B cell (primary cell): ENCODE results near the gene DENND10. TPM values are rescaled to one million over a fixed set of nuclear protein-coding genes. Genes with fewer than 3 reads are reported as not detected.

ENCODE experiments used
- ATAC-seq: fragments of 200-7000 bp; cut with Tn5 transposase; one replicate; pipeline ENCODE4 v1.10.0; 2021; ENCODE audit warnings: low read depth, mild to moderate bottlenecking, moderate number of reproducible peaks, moderate library complexity
- CTCF ChIA-PET: fragments of 350-600 bp; sonication (Branson Sonifier 250); formaldehyde crosslinking; loops from one replicate; lab custom pipeline; 2021; ENCODE audit warnings: antibody characterized with exemption, inconsistent platforms; lab: Charles Lee
- POLR2A ChIA-PET: fragments of 350-600 bp; sonication (Branson Sonifier 250); formaldehyde crosslinking; loops from one replicate; lab custom pipeline; 2021; ENCODE audit warnings: antibody characterized with exemption; lab: Charles Lee
- DNase-seq: peaks from one replicate; pipeline ENCODE4 v3.0.0; 2013
- H2AFZ ChIP-seq: 2 replicates; pipeline ENCODE4 v1.6.1; 2012; ENCODE audit warnings: mild to moderate bottlenecking, low read depth, low read length; ENCODE audit not compliant: insufficient read depth, poor library complexity, severe bottlenecking
- H3K27ac ChIP-seq, 2 donors: 1 replicate in 1 of 2; 2 replicates in 1 of 2; pipeline ENCODE4 v1.5.1; 2012 to 2013; ENCODE audit warnings: low read length in 2 of 2, mild to moderate bottlenecking in 2 of 2, moderate library complexity in 1 of 2
- H3K27me3 ChIP-seq, 4 experiments: fragments of 200-600 bp in 1 of 4; sonication (generic) in 1 of 4; replicated peaks in 1 of 4; 1 replicate in 2 of 4; 2 replicates in 2 of 4; pipeline versions ENCODE4 v1.6.1 to v1.7.0; 2013 to 2016; ENCODE audit warnings: low read length in 3 of 4, mild to moderate bottlenecking in 2 of 4, mixed read lengths in 1 of 4, moderate library complexity in 1 of 4; ENCODE audit not compliant: insufficient read depth in 4 of 4, control insufficient read depth in 3 of 4; ENCODE audit errors: control extremely low read depth in 1 of 4
- H3K36me3 ChIP-seq, 2 experiments: replicated peaks in 1 of 2; 1 replicate in 1 of 2; 2 replicates in 1 of 2; pipeline versions ENCODE4 v1.6.1 to v1.7.1; 2013; ENCODE audit warnings: low read length in 1 of 2; ENCODE audit not compliant: insufficient read depth in 2 of 2, control insufficient read depth in 1 of 2; ENCODE audit errors: control extremely low read depth in 1 of 2, extremely low read depth in 1 of 2
- H3K4me1 ChIP-seq, 2 donors: fragments of 200-600 bp in 1 of 2; sonication (generic) in 1 of 2; 1 replicate in 1 of 2; 2 replicates in 1 of 2; pipeline versions ENCODE4 v1.5.1 to v1.6.1; 2013 to 2017; ENCODE audit warnings: low read length in 2 of 2; ENCODE audit not compliant: control insufficient read depth in 2 of 2, insufficient read depth in 2 of 2
- H3K4me2 ChIP-seq: replicated peaks from 2 replicates; pipeline ENCODE3; 2012; ENCODE audit warnings: mild to moderate bottlenecking, low read depth, low read length; ENCODE audit not compliant: poor library complexity, severe bottlenecking
- H3K4me3 ChIP-seq, 5 experiments: fragments of 200-600 bp in 1 of 5; sonication (generic) in 1 of 5; 1 replicate in 3 of 5; 2 replicates in 2 of 5; pipeline versions ENCODE4 v1.5.1 to v1.7.0; 2011 to 2016; ENCODE audit warnings: low read length in 4 of 5, mild to moderate bottlenecking in 4 of 5, low read depth in 2 of 5, control low read depth in 1 of 5, moderate library complexity in 1 of 5; ENCODE audit not compliant: insufficient read depth in 1 of 5; ENCODE audit errors: control extremely low read depth in 1 of 5, extremely low read depth in 1 of 5
- H3K79me2 ChIP-seq: fragments of 200-600 bp; sonication (generic); one replicate; pipeline ENCODE4 v1.6.0; 2016; ENCODE audit warnings: low read length; ENCODE audit not compliant: control insufficient read depth, insufficient read depth
- H3K9ac ChIP-seq: fragments of 200-600 bp; sonication (generic); 2 replicates; pipeline ENCODE4 v1.6.1; 2017; ENCODE audit warnings: mild to moderate bottlenecking, low read length, moderate library complexity
- H3K9me3 ChIP-seq, 3 donors: one replicate each; pipeline versions ENCODE4 v1.6.1 to v1.7.1; 2013; ENCODE audit warnings: low read length in 2 of 3; ENCODE audit not compliant: control insufficient read depth in 2 of 3, insufficient read depth in 1 of 3; ENCODE audit errors: control extremely low read depth in 1 of 3
- H4K20me1 ChIP-seq: 2 replicates; pipeline ENCODE4 v1.6.0; 2012; ENCODE audit warnings: mild to moderate bottlenecking, low read length; ENCODE audit not compliant: insufficient read depth, control insufficient read depth, poor library complexity, severe bottlenecking
- H3K27ac Mint-ChIP-seq: one replicate; pipeline ENCODE4 v1.8.0; 2021; ENCODE audit warnings: mixed read lengths
- H3K27me3 Mint-ChIP-seq: one replicate; pipeline ENCODE4 v1.8.0; 2021; ENCODE audit warnings: mixed read lengths
- H3K4me1 Mint-ChIP-seq: one replicate; pipeline ENCODE4 v1.8.0; 2021; ENCODE audit warnings: mixed read lengths
- H3K4me3 Mint-ChIP-seq: one replicate; pipeline ENCODE4 v1.8.0; 2021; ENCODE audit warnings: mixed read lengths
- H3K9me3 Mint-ChIP-seq: one replicate; pipeline ENCODE4 v1.8.0; 2022; ENCODE audit warnings: mixed read lengths; ENCODE audit not compliant: insufficient read depth
- CTCF ChIP-seq: fragments of 200-600 bp; IDR thresholded peaks from one replicate; pipeline ENCODE4 v1.8.0; 2022; ENCODE audit warnings: antibody characterized with exemption, mild to moderate bottlenecking
- EZH2 ChIP-seq: IDR thresholded peaks from 2 replicates; pipeline ENCODE4 v1.6.1; 2012; ENCODE audit warnings: borderline replicate concordance, low read depth, mild to moderate bottlenecking, moderate library complexity, low read length; ENCODE audit not compliant: insufficient read depth, poor library complexity, severe bottlenecking
- WGBS: methylation state at CpG from one replicate; pipeline ENCODE4 v1.1.5; 2013; ENCODE audit warnings: missing lambda C conversion rate; ENCODE audit not compliant: insufficient coverage; 5-methylcytosine and 5-hydroxymethylcytosine counted together
- intact Hi-C: fragments of 100-400 bp; cut with micrococcal nuclease; formaldehyde crosslinking; loops from one replicate; pipeline ENCODE4 v1.10.0; 2022
- polyA plus RNA-seq: library from polyadenylated mRNA; depleted of rRNA; stranded (reverse); fragments of >200 nt; gene quantifications from 2 replicates; pipeline ENCODE4 v1.2.3, GENCODE V29; 2012
- total RNA-seq, 2 donors: library from RNA; stranded (reverse); fragments of 120-200 nt in 1 of 2; gene quantifications; 1 replicate in 1 of 2; 2 replicates in 1 of 2; pipeline versions ENCODE4 v1.2.3 to v1.2.4, GENCODE V29; 2013 to 2022

Gene DENND10
- total and polyA plus RNA-seq, 2 donors (not counting 1 experiment from before 2014, with no cell fraction given): 16.6 to 24.4 TPM

GRCh38 chr10:119061926-119062325 lies 42.0 kb upstream of the DENND10 start:
- ChIA-PET CTCF (no interaction called here), POLR2A (no interaction called here)
- no CpG with 5 or more reads among the region's 2 CpGs for WGBS
- Mint-ChIP-seq H3K4me1 (peaks cover 20% of the 10 kb centered on the region), H3K9me3 (no peaks in the 10 kb centered on the region), H3K27ac (no peak overlapping the region), H3K4me3 (no peak overlapping the region), H3K27me3 (no peaks in the 10 kb centered on the region)
- Histone ChIP-seq H2AFZ (no peak overlapping the region), H3K4me3 (no peak overlapping the region), H3K79me2 (peaks cover 58% of the 10 kb centered on the region), H3K9ac (no peak overlapping the region), H3K27ac (no peak overlapping the region), H3K36me3 (peaks cover 24 to 82% of the 10 kb centered on the region in 2 experiments), H3K4me2 (no peak overlapping the region), H4K20me1 (peaks cover 73% of the 10 kb centered on the region), H3K9me3 (no peaks in the 10 kb centered on the region), H3K4me1 (peaks cover 2 to 12% of the 10 kb centered on the region in 2 donors), H3K27me3 (no peaks in the 10 kb centered on the region)
- TF ChIP-seq CTCF: no peak
- TF ChIP-seq EZH2: no peak
- ATAC-seq (no peak), DNase-seq (no peak)
- intact Hi-C loops: no loop called here

GRCh38 chr10:119070395-119071165 lies 33.3 kb upstream of the DENND10 start:
- no peak for DNase-seq
- no peaks in the 10 kb centered on the region for H3K9me3 ChIP-seq
- no peak overlapping the region for H3K4me3 ChIP-seq
- H3K36me3 ChIP-seq: peaks cover 17 to 65% of the 10 kb centered on the region in 2 experiments
- ATAC-seq: no peak
- H3K4me2 ChIP-seq: no peak overlapping the region
- peaks cover 70% of the 10 kb centered on the region for H3K79me2 ChIP-seq
- intact Hi-C loops: no loop called here
- no peak overlapping the region for H3K9ac ChIP-seq
- WGBS: 100% methylated on average over 3 of the region's 9 CpGs
- no peaks in the 10 kb centered on the region for H3K27me3 ChIP-seq
- Mint-ChIP-seq H3K4me3 (no peak overlapping the region), H3K9me3 (no peaks in the 10 kb centered on the region), H3K27me3 (no peaks in the 10 kb centered on the region), H3K27ac (no peak overlapping the region), H3K4me1 (peaks cover 6% of the 10 kb centered on the region)
- TF ChIP-seq CTCF (no peak), EZH2 (no peak)
- H3K27ac ChIP-seq: no peak overlapping the region
- H3K4me1 ChIP-seq: no peaks in the 10 kb centered on the region
- peaks cover 47% of the 10 kb centered on the region for H4K20me1 ChIP-seq
- CTCF ChIA-PET: no interaction called here
- no peak overlapping the region for H2AFZ ChIP-seq
- POLR2A ChIA-PET: no interaction called here
